Measurements from ENCODE around the gene GNPDA1. TPM values are rescaled to one million over a fixed set of nuclear protein-coding genes. Genes with fewer than 3 reads are reported as not detected.
"Not testable (repeated sequence)": the region's sequence is repeated elsewhere in the genome, so short reads cannot be mapped to it uniquely, and the experiment has no call there.

Gene GNPDA1
- total RNA-seq, 1 experiment from 2014 or later, result 52.4 TPM

- POLR2A ChIA-PET (ENCODE audit: low non-redundant PET), result no interaction called here
Measured at GRCh38 chr5:142048272-142048671, 35.4 kb upstream of the GNPDA1 start.

GRCh38 chr5:142046191-142046590 is 33.4 kb upstream of the GNPDA1 start:
- TF ChIP-seq, protein P1, sequence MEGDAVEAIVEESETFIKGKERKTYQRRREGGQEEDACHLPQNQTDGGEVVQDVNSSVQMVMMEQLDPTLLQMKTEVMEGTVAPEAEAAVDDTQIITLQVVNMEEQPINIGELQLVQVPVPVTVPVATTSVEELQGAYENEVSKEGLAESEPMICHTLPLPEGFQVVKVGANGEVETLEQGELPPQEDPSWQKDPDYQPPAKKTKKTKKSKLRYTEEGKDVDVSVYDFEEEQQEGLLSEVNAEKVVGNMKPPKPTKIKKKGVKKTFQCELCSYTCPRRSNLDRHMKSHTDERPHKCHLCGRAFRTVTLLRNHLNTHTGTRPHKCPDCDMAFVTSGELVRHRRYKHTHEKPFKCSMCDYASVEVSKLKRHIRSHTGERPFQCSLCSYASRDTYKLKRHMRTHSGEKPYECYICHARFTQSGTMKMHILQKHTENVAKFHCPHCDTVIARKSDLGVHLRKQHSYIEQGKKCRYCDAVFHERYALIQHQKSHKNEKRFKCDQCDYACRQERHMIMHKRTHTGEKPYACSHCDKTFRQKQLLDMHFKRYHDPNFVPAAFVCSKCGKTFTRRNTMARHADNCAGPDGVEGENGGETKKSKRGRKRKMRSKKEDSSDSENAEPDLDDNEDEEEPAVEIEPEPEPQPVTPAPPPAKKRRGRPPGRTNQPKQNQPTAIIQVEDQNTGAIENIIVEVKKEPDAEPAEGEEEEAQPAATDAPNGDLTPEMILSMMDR (conservative IDR thresholded peaks at IDR 0.05; ENCODE audit: low read depth, low read length), result no peak
- TF ChIP-seq EZH2 (IDR thresholded peaks at IDR 0.05; ENCODE audit: borderline replicate concordance, low read depth, low read length, poor library complexity, severe bottlenecking), result no peak
- Histone ChIP-seq H3K27me3 (replicated peaks; ENCODE audit: insufficient read depth, low read depth, low read length, poor library complexity) (no peaks in the 10 kb centered on the region), H3K36me3 (ENCODE audit: insufficient read depth, low read length, poor library complexity, severe bottlenecking) (no peaks in the 10 kb centered on the region), H3K27ac (ENCODE audit: low read depth, low read length, poor library complexity, severe bottlenecking) (no peak overlapping the region), H3K4me1 (ENCODE audit: insufficient read depth, low read length, poor library complexity, severe bottlenecking) (no peaks in the 10 kb centered on the region), H3K9me3 (ENCODE audit: low read depth, low read length, poor library complexity, severe bottlenecking) (no peaks in the 10 kb centered on the region), H3K4me3 (ENCODE audit: low read depth, low read length, poor library complexity, severe bottlenecking) (no peak overlapping the region)
- no peak for DNase-seq (ENCODE audit: low spot score)
- intact Hi-C loops (cut with micrococcal nuclease; ENCODE audit: unreplicated experiment), result no loop called here
- ChIA-PET CTCF (no interaction called here), POLR2A (ENCODE audit: low non-redundant PET) (no interaction called here)
- no TSS peak for BruUV-seq (replicated peaks)

More at GRCh38 chr5:142048272-142048671, 35.4 kb upstream of the GNPDA1 start:
- CTCF ChIA-PET, result interaction anchor here (0.5 kb wide), 1 partner anchor 1127 kb away, joined by 6 read pairs; no protein-coding TSS in a partner anchor
- TF ChIP-seq EZH2 (IDR thresholded peaks at IDR 0.05; ENCODE audit: borderline replicate concordance, low read depth, low read length, poor library complexity, severe bottlenecking), result no peak
- TF ChIP-seq, protein P1 (conservative IDR thresholded peaks at IDR 0.05; ENCODE audit: low read depth, low read length), result no peak
- peaks cover 9% of the 10 kb centered on the region for H3K4me1 ChIP-seq (ENCODE audit: insufficient read depth, low read length, poor library complexity, severe bottlenecking)
- no peak overlapping the region for H3K4me3 ChIP-seq (ENCODE audit: low read depth, low read length, poor library complexity, severe bottlenecking)
- H3K27ac ChIP-seq (ENCODE audit: low read depth, low read length, poor library complexity, severe bottlenecking), result no peak overlapping the region
- intact Hi-C loops (cut with micrococcal nuclease; ENCODE audit: unreplicated experiment), result no loop called here
- no peaks in the 10 kb centered on the region for H3K9me3 ChIP-seq (ENCODE audit: low read depth, low read length, poor library complexity, severe bottlenecking)
- H3K27me3 ChIP-seq (replicated peaks; ENCODE audit: insufficient read depth, low read depth, low read length, poor library complexity), result no peaks in the 10 kb centered on the region
- no TSS peak for BruUV-seq (replicated peaks)
- no peak for DNase-seq (ENCODE audit: low spot score)
- H3K36me3 ChIP-seq (ENCODE audit: insufficient read depth, low read length, poor library complexity, severe bottlenecking), result no peaks in the 10 kb centered on the region

DNA sequence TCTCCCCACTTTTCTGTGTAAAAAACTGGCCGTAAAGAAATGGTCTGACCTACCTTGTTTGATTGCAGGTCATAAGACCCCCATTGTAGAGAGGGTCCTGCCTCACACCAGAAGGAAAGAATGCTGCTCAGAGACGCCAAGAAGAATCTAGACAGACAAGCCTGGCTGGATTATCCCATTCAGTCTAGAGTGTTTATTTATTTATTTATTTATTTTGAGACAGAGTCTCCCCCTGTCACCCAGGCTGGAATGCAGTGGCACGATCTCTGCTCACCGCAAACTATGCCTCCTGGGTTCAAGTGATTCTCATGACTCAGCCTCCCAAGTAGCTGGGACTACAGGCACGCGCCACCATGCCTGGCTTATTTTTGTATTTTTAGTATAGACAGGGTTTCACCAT is 28.1 kb upstream of the GNPDA1 start:
- H3K27me3 ChIP-seq (replicated peaks; ENCODE audit: insufficient read depth, low read depth, low read length, poor library complexity); H3K4me3 ChIP-seq (ENCODE audit: low read depth, low read length, poor library complexity, severe bottlenecking); intact Hi-C loops (cut with micrococcal nuclease; ENCODE audit: unreplicated experiment); DNase-seq (ENCODE audit: low spot score); CTCF ChIA-PET; H3K36me3 ChIP-seq (ENCODE audit: insufficient read depth, low read length, poor library complexity, severe bottlenecking); H3K27ac ChIP-seq (ENCODE audit: low read depth, low read length, poor library complexity, severe bottlenecking); BruUV-seq (replicated peaks); H3K9me3 ChIP-seq (ENCODE audit: low read depth, low read length, poor library complexity, severe bottlenecking); POLR2A ChIA-PET (ENCODE audit: low non-redundant PET); H3K4me1 ChIP-seq (ENCODE audit: insufficient read depth, low read length, poor library complexity, severe bottlenecking): not testable (repeated sequence)

DNA sequence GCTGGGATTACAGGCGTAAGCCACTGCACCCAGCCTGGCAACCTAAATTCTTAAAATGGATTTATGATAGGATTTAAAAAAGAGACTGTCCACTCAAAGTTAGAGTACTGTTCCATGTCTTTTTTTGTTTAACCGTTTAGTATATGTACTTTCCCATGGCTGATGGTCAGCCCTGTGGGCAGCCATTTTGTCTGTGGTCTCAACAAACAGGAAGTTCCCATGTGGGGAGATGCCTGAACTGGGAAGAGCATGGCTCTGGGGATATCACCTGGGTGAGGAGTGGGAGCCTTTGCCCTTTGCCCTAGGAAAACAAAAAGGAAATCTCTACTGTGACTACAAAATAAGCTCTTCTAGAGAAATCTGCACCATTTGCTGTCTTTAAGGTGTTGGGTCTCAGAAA is 27.5 kb upstream of the GNPDA1 start:
- ChIA-PET CTCF (no interaction called here), POLR2A (ENCODE audit: low non-redundant PET) (no interaction called here)
- H3K9me3 ChIP-seq (ENCODE audit: low read depth, low read length, poor library complexity, severe bottlenecking), result no peaks in the 10 kb centered on the region
- no peak overlapping the region for H3K4me3 ChIP-seq (ENCODE audit: low read depth, low read length, poor library complexity, severe bottlenecking)
- no peak for TF ChIP-seq EZH2 (IDR thresholded peaks at IDR 0.05; ENCODE audit: borderline replicate concordance, low read depth, low read length, poor library complexity, severe bottlenecking)
- TF ChIP-seq, protein P1 (conservative IDR thresholded peaks at IDR 0.05; ENCODE audit: low read depth, low read length), result no peak
- no TSS peak for BruUV-seq (replicated peaks)
- H3K4me1 ChIP-seq (ENCODE audit: insufficient read depth, low read length, poor library complexity, severe bottlenecking), result no peaks in the 10 kb centered on the region
- no peaks in the 10 kb centered on the region for H3K27me3 ChIP-seq (replicated peaks; ENCODE audit: insufficient read depth, low read depth, low read length, poor library complexity)
- H3K27ac ChIP-seq (ENCODE audit: low read depth, low read length, poor library complexity, severe bottlenecking), result no peak overlapping the region
- intact Hi-C loops (cut with micrococcal nuclease; ENCODE audit: unreplicated experiment), result no loop called here
- no peaks in the 10 kb centered on the region for H3K36me3 ChIP-seq (ENCODE audit: insufficient read depth, low read length, poor library complexity, severe bottlenecking)
- DNase-seq (ENCODE audit: low spot score), result no peak
